ENCODE data around the gene RPL10A.

The RPL10A gene

GRCh38 chr6:35443341-35444030, 24.7 kb upstream of the RPL10A start:
- H3K4me3 Mint-ChIP-seq, result no peak overlapping the region

DNA sequence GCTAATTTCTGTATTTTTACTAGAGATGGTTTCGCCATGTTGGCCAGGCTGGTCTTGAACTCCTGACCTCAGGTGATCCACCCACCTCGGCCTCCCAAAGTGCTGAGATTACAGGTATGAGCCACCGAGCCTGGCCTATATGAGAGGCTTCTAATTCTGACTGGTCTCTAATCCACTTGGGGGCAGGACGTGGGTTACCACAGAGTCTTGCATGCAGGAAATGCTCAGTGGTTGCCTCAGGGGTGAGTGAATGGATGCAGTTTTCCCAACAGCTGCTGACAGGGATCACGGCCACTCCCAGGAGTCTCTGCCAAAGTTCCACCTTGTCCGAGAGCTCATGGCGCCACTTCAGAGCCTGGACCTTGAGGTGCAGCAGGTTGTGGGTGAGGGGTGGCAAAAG, 22.5 kb upstream of the RPL10A start:
- Mint-ChIP-seq H3K27me3 (ENCODE audit: low read depth, poor library complexity) (peaks cover 8% of the 10 kb centered on the region), H3K9me3 (no peaks in the 10 kb centered on the region), H3K36me3 (ENCODE audit: low read depth) (no peaks in the 10 kb centered on the region), H3K4me3 (no peak overlapping the region), H3K27ac (no peak overlapping the region), H3K4me1 (no peaks in the 10 kb centered on the region)
- DNase-seq, result no peak
- TF ChIP-seq, protein P1, sequence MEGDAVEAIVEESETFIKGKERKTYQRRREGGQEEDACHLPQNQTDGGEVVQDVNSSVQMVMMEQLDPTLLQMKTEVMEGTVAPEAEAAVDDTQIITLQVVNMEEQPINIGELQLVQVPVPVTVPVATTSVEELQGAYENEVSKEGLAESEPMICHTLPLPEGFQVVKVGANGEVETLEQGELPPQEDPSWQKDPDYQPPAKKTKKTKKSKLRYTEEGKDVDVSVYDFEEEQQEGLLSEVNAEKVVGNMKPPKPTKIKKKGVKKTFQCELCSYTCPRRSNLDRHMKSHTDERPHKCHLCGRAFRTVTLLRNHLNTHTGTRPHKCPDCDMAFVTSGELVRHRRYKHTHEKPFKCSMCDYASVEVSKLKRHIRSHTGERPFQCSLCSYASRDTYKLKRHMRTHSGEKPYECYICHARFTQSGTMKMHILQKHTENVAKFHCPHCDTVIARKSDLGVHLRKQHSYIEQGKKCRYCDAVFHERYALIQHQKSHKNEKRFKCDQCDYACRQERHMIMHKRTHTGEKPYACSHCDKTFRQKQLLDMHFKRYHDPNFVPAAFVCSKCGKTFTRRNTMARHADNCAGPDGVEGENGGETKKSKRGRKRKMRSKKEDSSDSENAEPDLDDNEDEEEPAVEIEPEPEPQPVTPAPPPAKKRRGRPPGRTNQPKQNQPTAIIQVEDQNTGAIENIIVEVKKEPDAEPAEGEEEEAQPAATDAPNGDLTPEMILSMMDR (IDR thresholded peaks at IDR 0.05), result no peak

More at GRCh38 chr6:35443341-35444030, 24.7 kb upstream of the RPL10A start:
- DNase-seq, result no peak
- H3K9me3 Mint-ChIP-seq, result no peaks in the 10 kb centered on the region
- no peak overlapping the region for H3K27ac Mint-ChIP-seq
- no peaks in the 10 kb centered on the region for H3K4me1 Mint-ChIP-seq
- TF ChIP-seq, protein P1 (IDR thresholded peaks at IDR 0.05), result no peak
- H3K36me3 Mint-ChIP-seq (ENCODE audit: low read depth), result no peaks in the 10 kb centered on the region
- no peaks in the 10 kb centered on the region for H3K27me3 Mint-ChIP-seq (ENCODE audit: low read depth, poor library complexity)

DNA sequence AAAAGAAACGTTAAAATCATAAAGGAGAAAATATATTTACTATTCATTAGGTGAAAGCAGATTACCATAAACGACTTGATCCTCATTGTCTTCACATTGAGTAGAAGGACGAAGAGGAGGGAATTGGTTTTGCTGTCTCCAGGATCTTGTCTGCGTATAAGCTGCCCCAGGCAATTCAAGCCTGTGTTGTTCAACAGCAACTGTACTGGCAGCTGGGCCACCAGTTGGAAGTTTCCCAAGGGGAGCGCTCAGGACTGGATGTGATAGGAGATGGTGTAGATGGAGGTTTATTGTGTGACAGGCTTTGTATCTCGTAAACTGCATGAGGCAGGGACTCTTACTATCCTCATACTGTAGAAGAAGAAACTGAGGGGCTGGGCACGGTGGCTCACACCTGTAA, 20.0 kb upstream of the RPL10A start:
- H3K27ac Mint-ChIP-seq, result no peak overlapping the region
- TF ChIP-seq, protein P1 (IDR thresholded peaks at IDR 0.05), result no peak
- H3K36me3 Mint-ChIP-seq (ENCODE audit: low read depth), result no peaks in the 10 kb centered on the region
- H3K27me3 Mint-ChIP-seq (ENCODE audit: low read depth, poor library complexity), result peaks cover 18% of the 10 kb centered on the region
- peaks cover 17% of the 10 kb centered on the region for H3K4me1 Mint-ChIP-seq
- no peaks in the 10 kb centered on the region for H3K9me3 Mint-ChIP-seq
- no peak overlapping the region for H3K4me3 Mint-ChIP-seq
- DNase-seq, result no peak

- Mint-ChIP-seq H3K4me1 (peaks cover 29% of the 10 kb centered on the region), H3K9me3 (no peaks in the 10 kb centered on the region), H3K27me3 (ENCODE audit: low read depth, poor library complexity) (peaks cover 18% of the 10 kb centered on the region), H3K27ac (no peak overlapping the region), H3K4me3 (no peak overlapping the region), H3K36me3 (ENCODE audit: low read depth) (no peaks in the 10 kb centered on the region)
- DNase-seq, result peak; percentile 41
- TF ChIP-seq, protein P1 (IDR thresholded peaks at IDR 0.05), result peak; percentile 67
Observed at GRCh38 chr6:35449287-35449881, 18.8 kb upstream of the RPL10A start.

DNA sequence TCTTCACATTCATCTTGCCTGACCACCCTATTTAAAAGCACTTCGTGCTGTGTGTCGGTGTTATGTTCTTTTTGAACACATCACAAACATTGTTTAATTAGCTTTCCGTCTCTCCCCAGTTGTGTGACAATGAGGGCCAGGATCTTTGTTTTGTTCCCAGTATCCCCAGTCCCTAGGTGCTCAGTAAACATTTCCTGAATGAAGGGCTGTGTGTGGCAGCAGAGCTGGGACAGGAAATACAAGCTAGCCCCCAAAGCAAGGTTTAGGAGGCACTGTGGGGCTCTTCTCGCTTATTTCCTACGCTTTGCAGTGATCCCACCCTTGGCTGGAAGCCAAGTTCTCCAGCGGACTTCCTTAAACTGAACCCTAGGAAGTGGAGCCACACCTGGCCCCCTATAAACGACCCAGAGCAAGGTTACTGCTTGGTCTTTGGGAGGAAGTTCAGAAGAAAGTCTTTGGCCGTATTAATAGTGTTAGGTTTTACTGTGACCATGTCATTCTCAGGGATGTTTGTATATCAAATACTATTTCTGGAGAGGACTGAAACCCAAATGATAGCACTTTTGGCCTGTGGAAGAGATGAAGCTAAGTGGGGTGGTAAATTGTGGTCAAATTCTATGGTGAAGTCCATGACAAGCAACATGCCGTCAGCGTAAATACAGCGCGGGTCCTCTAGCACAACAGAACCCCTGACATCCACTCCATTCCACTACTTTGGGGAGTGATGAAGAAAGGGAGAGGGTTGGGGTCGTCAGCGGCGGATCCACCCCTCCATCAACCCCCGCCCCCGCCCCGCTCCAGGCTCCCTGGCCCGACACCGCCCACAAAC, 16.6 kb upstream of the RPL10A start:
- Mint-ChIP-seq H3K4me3 (peak overlapping the region; percentile 80), H3K27me3 (ENCODE audit: low read depth, poor library complexity) (peaks cover 18% of the 10 kb centered on the region), H3K36me3 (ENCODE audit: low read depth) (peaks cover 14% of the 10 kb centered on the region), H3K9me3 (no peaks in the 10 kb centered on the region), H3K4me1 (peaks cover 40% of the 10 kb centered on the region), H3K27ac (no peak overlapping the region)
- DNase-seq, result no peak
- TF ChIP-seq, protein P1 (IDR thresholded peaks at IDR 0.05), result no peak
